ENCODE data around the gene CDKAL1.

The CDKAL1 gene

DNA sequence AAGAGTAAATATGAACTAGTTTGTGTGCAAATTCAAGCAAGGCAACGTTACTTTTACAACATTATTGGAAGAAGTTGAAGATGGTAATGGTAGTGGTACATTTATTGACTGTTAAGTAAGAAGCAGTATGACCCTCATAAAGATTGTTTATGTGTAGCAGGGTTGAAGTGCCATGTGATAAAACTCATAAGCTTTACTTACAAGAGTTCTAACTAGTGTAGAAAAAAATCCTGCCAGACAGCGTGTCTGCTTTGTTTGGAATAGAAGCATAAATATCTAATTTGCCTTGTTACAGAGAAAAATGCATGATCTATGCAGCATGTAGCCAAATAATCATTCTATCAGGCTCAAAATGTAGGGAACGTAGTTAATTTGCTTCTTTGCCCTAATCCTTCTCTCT is 608.5 kb downstream of the CDKAL1 start:
- in situ Hi-C loops (cut with MboI; ENCODE audit: low pct_unique_long_range_greater_than_20kb, low sequenced_read_pairs, unreplicated experiment) = no loop called here
- TF ChIP-seq, protein P1, sequence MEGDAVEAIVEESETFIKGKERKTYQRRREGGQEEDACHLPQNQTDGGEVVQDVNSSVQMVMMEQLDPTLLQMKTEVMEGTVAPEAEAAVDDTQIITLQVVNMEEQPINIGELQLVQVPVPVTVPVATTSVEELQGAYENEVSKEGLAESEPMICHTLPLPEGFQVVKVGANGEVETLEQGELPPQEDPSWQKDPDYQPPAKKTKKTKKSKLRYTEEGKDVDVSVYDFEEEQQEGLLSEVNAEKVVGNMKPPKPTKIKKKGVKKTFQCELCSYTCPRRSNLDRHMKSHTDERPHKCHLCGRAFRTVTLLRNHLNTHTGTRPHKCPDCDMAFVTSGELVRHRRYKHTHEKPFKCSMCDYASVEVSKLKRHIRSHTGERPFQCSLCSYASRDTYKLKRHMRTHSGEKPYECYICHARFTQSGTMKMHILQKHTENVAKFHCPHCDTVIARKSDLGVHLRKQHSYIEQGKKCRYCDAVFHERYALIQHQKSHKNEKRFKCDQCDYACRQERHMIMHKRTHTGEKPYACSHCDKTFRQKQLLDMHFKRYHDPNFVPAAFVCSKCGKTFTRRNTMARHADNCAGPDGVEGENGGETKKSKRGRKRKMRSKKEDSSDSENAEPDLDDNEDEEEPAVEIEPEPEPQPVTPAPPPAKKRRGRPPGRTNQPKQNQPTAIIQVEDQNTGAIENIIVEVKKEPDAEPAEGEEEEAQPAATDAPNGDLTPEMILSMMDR (IDR thresholded peaks at IDR 0.05; ENCODE audit: extremely low read depth, insufficient read depth, missing control alignments) = no peak
- DNase-seq (ENCODE audit: low spot score) = no peak

GRCh38 chr6:21143645-21144044 is 609.4 kb downstream of the CDKAL1 start:
- TF ChIP-seq, protein P1 (IDR thresholded peaks at IDR 0.05; ENCODE audit: extremely low read depth, insufficient read depth, missing control alignments) = no peak
- DNase-seq (ENCODE audit: low spot score) = no peak
- in situ Hi-C loops (cut with MboI; ENCODE audit: low pct_unique_long_range_greater_than_20kb, low sequenced_read_pairs, unreplicated experiment) = no loop called here

DNA sequence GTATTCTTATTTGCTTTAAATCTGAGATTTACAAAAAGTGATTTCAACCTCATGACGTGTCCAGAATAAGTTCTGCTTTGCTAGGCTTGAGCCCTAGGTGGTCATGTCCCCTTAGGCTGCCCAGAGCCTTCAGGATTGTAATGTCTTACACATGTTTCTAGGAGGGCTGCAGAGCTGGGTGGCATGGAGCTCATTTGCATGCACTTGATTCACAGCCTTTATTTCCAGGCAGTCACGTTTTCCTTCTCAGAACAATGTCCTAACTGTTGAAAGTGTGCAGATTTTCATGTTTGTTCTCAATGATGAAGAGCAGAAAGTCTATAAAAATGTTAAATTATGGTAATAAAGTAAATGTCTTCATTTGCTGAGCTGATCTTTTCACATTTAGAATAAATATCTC is 610.7 kb downstream of the CDKAL1 start:
- in situ Hi-C loops (cut with MboI; ENCODE audit: low pct_unique_long_range_greater_than_20kb, low sequenced_read_pairs, unreplicated experiment) = no loop called here
- DNase-seq (ENCODE audit: low spot score) = no peak
- TF ChIP-seq, protein P1 (IDR thresholded peaks at IDR 0.05; ENCODE audit: extremely low read depth, insufficient read depth, missing control alignments) = no peak

- in situ Hi-C loops (cut with MboI; ENCODE audit: low pct_unique_long_range_greater_than_20kb, low sequenced_read_pairs, unreplicated experiment) = no loop called here
- TF ChIP-seq, protein P1 (IDR thresholded peaks at IDR 0.05; ENCODE audit: extremely low read depth, insufficient read depth, missing control alignments) = no peak
- DNase-seq (ENCODE audit: low spot score) = no peak
Measured at GRCh38 chr6:21147995-21148394, 613.7 kb downstream of the CDKAL1 start.

DNA sequence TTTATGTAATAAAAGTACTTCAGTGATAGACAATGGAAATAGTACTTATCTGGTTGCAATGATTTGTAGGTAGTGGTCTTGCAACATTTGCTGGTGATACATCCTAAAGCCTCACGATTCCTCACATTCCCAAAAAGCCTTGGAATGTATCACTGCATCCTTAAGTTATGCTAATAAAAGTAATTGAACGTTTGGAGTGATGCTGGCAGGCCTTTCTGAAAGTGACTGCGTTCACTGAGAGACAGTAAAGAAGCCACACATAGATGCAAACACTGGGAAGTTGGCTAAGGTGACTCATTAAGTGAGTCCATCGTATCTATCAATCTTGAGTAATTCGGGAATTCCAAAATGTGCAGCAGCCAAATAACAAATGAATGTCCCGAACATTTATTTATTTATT is 615.2 kb downstream of the CDKAL1 start:
- in situ Hi-C loops (cut with MboI; ENCODE audit: low pct_unique_long_range_greater_than_20kb, low sequenced_read_pairs, unreplicated experiment) = no loop called here
- TF ChIP-seq, protein P1 (IDR thresholded peaks at IDR 0.05; ENCODE audit: extremely low read depth, insufficient read depth, missing control alignments) = no peak
- DNase-seq (ENCODE audit: low spot score) = no peak

- DNase-seq (ENCODE audit: low spot score) = no peak
- in situ Hi-C loops (cut with MboI; ENCODE audit: low pct_unique_long_range_greater_than_20kb, low sequenced_read_pairs, unreplicated experiment) = no loop called here
- TF ChIP-seq, protein P1 (IDR thresholded peaks at IDR 0.05; ENCODE audit: extremely low read depth, insufficient read depth, missing control alignments) = no peak
Measured at GRCh38 chr6:21150667-21151066, 616.4 kb downstream of the CDKAL1 start.

DNA sequence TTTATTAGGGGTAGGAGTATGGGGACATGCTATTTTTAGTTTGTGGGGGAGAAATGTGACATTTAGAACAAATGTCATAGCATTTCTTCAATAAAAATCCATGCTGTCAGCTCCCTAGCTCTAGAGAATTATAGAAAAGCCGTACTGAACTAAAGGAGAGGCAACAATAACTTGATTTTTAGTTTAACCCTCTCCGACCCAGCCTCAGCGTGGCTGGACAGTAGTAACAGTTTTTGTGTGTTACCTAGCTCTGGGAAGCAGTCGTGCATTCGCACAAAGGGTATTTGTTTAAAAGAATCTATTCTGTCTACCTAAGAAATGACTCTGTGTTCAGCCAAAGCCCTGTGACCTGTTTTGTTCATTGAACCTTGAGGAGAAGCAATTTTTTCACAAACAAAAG is 616.9 kb downstream of the CDKAL1 start:
- no peak for DNase-seq (ENCODE audit: low spot score)
- TF ChIP-seq, protein P1 (IDR thresholded peaks at IDR 0.05; ENCODE audit: extremely low read depth, insufficient read depth, missing control alignments) = no peak
- in situ Hi-C loops (cut with MboI; ENCODE audit: low pct_unique_long_range_greater_than_20kb, low sequenced_read_pairs, unreplicated experiment) = no loop called here
